ENCODE results near the gene ZDHHC18.

- TF ChIP-seq POLR2AphosphoS5 (IDR thresholded peaks at IDR 0.05; ENCODE audit: low read depth, low read length) (no peak), REST (IDR thresholded peaks at IDR 0.05; ENCODE audit: insufficient read depth in 1 of 2, low read depth in 2 of 2, low read length in 2 of 2) (no peak), TAF1 (IDR thresholded peaks at IDR 0.05; ENCODE audit: borderline replicate concordance, insufficient read depth, low read length) (no peak), FOXP2 (optimal IDR thresholded peaks at IDR 0.05; ENCODE audit: borderline replicate concordance, extremely low read depth, extremely low read length, insufficient read depth) (no peak), SIN3A (IDR thresholded peaks at IDR 0.05; ENCODE audit: borderline replicate concordance, insufficient read depth, low read length) (no peak)
Observed at GRCh38 chr1:26784023-26784871, 42.2 kb upstream of the ZDHHC18 start.
